CD14-positive monocyte (primary cell): Measurements from ENCODE around the gene TOP3A. TPM values are rescaled to one million over a fixed set of nuclear protein-coding genes. Genes with fewer than 3 reads are reported as not detected.

Experiments
- DNase-seq, 3 donors: peaks; one replicate each; pipeline ENCODE4 v3.0.0-alpha.2; 2011 to 2022
- H2AFZ ChIP-seq: 2 replicates; pipeline ENCODE4 v1.6.0; 2012; ENCODE audit warnings: mild to moderate bottlenecking, low read depth, low read length, inconsistent platforms; ENCODE audit not compliant: insufficient read depth, poor library complexity, severe bottlenecking
- H3K27ac ChIP-seq, 2 donors: 1 replicate in 1 of 2; 2 replicates in 1 of 2; pipeline ENCODE4 v1.5.1; 2012 to 2013; ENCODE audit warnings: low read length in 2 of 2, control low read depth in 1 of 2, inconsistent platforms in 1 of 2, low read depth in 1 of 2, mild to moderate bottlenecking in 1 of 2
- H3K27me3 ChIP-seq, 2 donors: one replicate each; pipeline versions ENCODE4 v1.6.0 to v1.6.1; 2011 to 2013; ENCODE audit warnings: low read length in 2 of 2; ENCODE audit not compliant: control insufficient read depth in 2 of 2, insufficient read depth in 2 of 2
- H3K36me3 ChIP-seq, 2 donors: replicated peaks in 1 of 2; 1 replicate in 1 of 2; 2 replicates in 1 of 2; pipeline versions ENCODE4 v1.5.1 to v1.6.1; 2012 to 2013; ENCODE audit warnings: low read length in 2 of 2, control low read depth in 1 of 2, inconsistent platforms in 1 of 2, mild to moderate bottlenecking in 1 of 2; ENCODE audit not compliant: insufficient read depth in 2 of 2, control insufficient read depth in 1 of 2
- H3K4me1 ChIP-seq, 2 donors: 1 replicate in 1 of 2; 2 replicates in 1 of 2; pipeline versions ENCODE4 v1.5.1 to v1.6.1; 2012 to 2013; ENCODE audit warnings: low read length in 2 of 2, control low read depth in 1 of 2, inconsistent platforms in 1 of 2, mild to moderate bottlenecking in 1 of 2, moderate library complexity in 1 of 2; ENCODE audit not compliant: insufficient read depth in 2 of 2, control insufficient read depth in 1 of 2
- H3K4me2 ChIP-seq: replicated peaks from 2 replicates; pipeline ENCODE3; 2012; ENCODE audit warnings: low read length, moderate library complexity, mild to moderate bottlenecking; ENCODE audit not compliant: poor library complexity, severe bottlenecking; ENCODE audit errors: extremely low read depth
- H3K4me3 ChIP-seq, 3 experiments: fragments of 200-600 bp in 1 of 3; sonication (generic) in 1 of 3; replicated peaks in 1 of 3; 1 replicate in 2 of 3; 2 replicates in 1 of 3; pipeline ENCODE4 v1.5.1; 2011 to 2013; ENCODE audit warnings: low read length in 3 of 3, mild to moderate bottlenecking in 3 of 3, control low read depth in 2 of 3, low read depth in 2 of 3, inconsistent platforms in 1 of 3, moderate library complexity in 1 of 3
- H3K79me2 ChIP-seq: 2 replicates; pipeline ENCODE4 v1.6.0; 2012; ENCODE audit warnings: mild to moderate bottlenecking, control low read depth, inconsistent platforms, low read length, moderate library complexity; ENCODE audit not compliant: insufficient read depth
- H3K9ac ChIP-seq: 2 replicates; pipeline ENCODE4 v1.6.0; 2017; ENCODE audit warnings: low read length, mild to moderate bottlenecking; ENCODE audit not compliant: insufficient read depth, poor library complexity, severe bottlenecking
- H3K9me3 ChIP-seq, 2 donors: replicated peaks in 1 of 2; 1 replicate in 1 of 2; 2 replicates in 1 of 2; pipeline versions ENCODE4 v1.5.1 to v1.6.1; 2012 to 2013; ENCODE audit warnings: low read length in 2 of 2, control low read depth in 1 of 2; ENCODE audit not compliant: control insufficient read depth in 1 of 2, insufficient read depth in 1 of 2
- H4K20me1 ChIP-seq: 2 replicates; pipeline ENCODE4 v1.6.0; 2012; ENCODE audit warnings: mild to moderate bottlenecking, low read length, control low read depth, moderate library complexity; ENCODE audit not compliant: insufficient read depth
- H3K27ac Mint-ChIP-seq, 7 donors: one replicate each; pipeline ENCODE4 v1.8.0; 2020; ENCODE audit warnings: mild to moderate bottlenecking in 7 of 7, mixed read lengths in 7 of 7, moderate library complexity in 6 of 7, inconsistent platforms in 2 of 7
- H3K27me3 Mint-ChIP-seq, 3 donors: one replicate each; pipeline ENCODE4 v1.8.0; 2021 to 2022; ENCODE audit warnings: low read depth in 3 of 3, mild to moderate bottlenecking in 3 of 3, mixed read lengths in 3 of 3, moderate library complexity in 3 of 3, inconsistent platforms in 1 of 3
- H3K36me3 Mint-ChIP-seq, 2 donors: one replicate each; pipeline ENCODE4 v1.8.0; 2020; ENCODE audit warnings: mixed read lengths in 2 of 2, inconsistent platforms in 1 of 2, mild to moderate bottlenecking in 1 of 2
- H3K4me1 Mint-ChIP-seq: one replicate; pipeline ENCODE4 v1.8.0; 2020; ENCODE audit warnings: mild to moderate bottlenecking, mixed read lengths
- H3K4me3 Mint-ChIP-seq, 2 donors: one replicate each; pipeline ENCODE4 v1.8.0; 2020; ENCODE audit warnings: mild to moderate bottlenecking in 2 of 2, mixed read lengths in 2 of 2, moderate library complexity in 1 of 2
- H3K9me3 Mint-ChIP-seq, 7 donors: one replicate each; pipeline ENCODE4 v1.8.0; 2020 to 2022; ENCODE audit warnings: mixed read lengths in 7 of 7, mild to moderate bottlenecking in 6 of 7, moderate library complexity in 6 of 7, inconsistent platforms in 2 of 7
- WGBS: methylation state at CpG from one replicate; pipeline ENCODE4 v1.1.5; 2013; ENCODE audit warnings: missing lambda C conversion rate; ENCODE audit not compliant: insufficient coverage; 5-methylcytosine and 5-hydroxymethylcytosine counted together
- intact Hi-C, 2 donors: fragments of 100-400 bp; cut with micrococcal nuclease; formaldehyde crosslinking; loops; one replicate each; pipeline versions ENCODE4 v1.15.0 to v1.15.1; 2023
- polyA plus RNA-seq, 3 donors: library from polyadenylated mRNA; depleted of rRNA in 1 of 3; unstranded in 2 of 3; stranded (reverse) in 1 of 3; fragments of 300-500 nt in 2 of 3; fragments of >200 nt in 1 of 3; fragmentation: Illumina TruSeq in 2 of 3; gene quantifications; 1 replicate in 2 of 3; 2 replicates in 1 of 3; pipeline ENCODE4 v1.2.3, GENCODE V29; 2012 to 2021
- TF ChIP-seq, protein P1 (sequence below): fragments of 200-600 bp; IDR thresholded peaks from one replicate; pipeline ENCODE4 v1.8.0; 2022; ENCODE audit warnings: antibody characterized with exemption, mild to moderate bottlenecking

The TOP3A gene
- polyA plus RNA-seq, 3 donors, result 15.2 to 25.6 (median 22.3) TPM

DNA sequence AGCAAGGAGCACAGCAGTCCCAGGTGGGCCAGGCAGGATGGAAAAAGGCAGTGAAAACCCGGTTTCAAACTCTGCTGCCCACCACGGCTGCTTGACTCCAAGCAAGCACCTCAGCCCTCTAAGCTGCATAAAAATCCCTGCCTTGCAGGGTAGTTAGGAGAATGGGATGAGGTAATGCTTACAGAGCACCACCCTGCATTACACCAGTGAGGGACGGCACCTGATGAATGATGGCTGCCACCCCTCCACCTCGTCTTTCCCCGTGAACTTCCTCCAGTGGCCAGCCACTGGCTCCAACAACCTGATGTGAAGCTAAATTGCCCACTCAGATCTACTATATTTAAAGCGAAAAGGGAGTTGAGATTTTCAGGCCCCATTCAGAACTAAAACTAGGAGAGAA lies 33.0 kb downstream of the TOP3A start:
- TF ChIP-seq, protein P1, sequence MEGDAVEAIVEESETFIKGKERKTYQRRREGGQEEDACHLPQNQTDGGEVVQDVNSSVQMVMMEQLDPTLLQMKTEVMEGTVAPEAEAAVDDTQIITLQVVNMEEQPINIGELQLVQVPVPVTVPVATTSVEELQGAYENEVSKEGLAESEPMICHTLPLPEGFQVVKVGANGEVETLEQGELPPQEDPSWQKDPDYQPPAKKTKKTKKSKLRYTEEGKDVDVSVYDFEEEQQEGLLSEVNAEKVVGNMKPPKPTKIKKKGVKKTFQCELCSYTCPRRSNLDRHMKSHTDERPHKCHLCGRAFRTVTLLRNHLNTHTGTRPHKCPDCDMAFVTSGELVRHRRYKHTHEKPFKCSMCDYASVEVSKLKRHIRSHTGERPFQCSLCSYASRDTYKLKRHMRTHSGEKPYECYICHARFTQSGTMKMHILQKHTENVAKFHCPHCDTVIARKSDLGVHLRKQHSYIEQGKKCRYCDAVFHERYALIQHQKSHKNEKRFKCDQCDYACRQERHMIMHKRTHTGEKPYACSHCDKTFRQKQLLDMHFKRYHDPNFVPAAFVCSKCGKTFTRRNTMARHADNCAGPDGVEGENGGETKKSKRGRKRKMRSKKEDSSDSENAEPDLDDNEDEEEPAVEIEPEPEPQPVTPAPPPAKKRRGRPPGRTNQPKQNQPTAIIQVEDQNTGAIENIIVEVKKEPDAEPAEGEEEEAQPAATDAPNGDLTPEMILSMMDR, result no peak
- no peak for DNase-seq
- H3K4me1 Mint-ChIP-seq, result no peaks in the 10 kb centered on the region
- intact Hi-C loops, result no loop called here
- Histone ChIP-seq H3K4me2 (no peak overlapping the region), H3K4me1 (no peaks in the 10 kb centered on the region), H3K79me2 (no peaks in the 10 kb centered on the region), H2AFZ (no peak overlapping the region), H3K9me3 (no peaks in the 10 kb centered on the region), H4K20me1 (peaks cover 7% of the 10 kb centered on the region), H3K36me3 (peaks cover 86 to 98% of the 10 kb centered on the region in 2 donors), H3K27ac (no peak overlapping the region), H3K27me3 (no peaks in the 10 kb centered on the region), H3K4me3 (no peak overlapping the region), H3K9ac (no peak overlapping the region)
- WGBS, result 87% methylated on average over 3 of the region's 6 CpGs
- peaks cover 0 to 1% (median 0%) of the 10 kb centered on the region in 3 donors for H3K27me3 Mint-ChIP-seq
- peak overlapping the region in 1 of 7 donors; percentile 45 for H3K27ac Mint-ChIP-seq
- H3K36me3 Mint-ChIP-seq, result peaks cover 77 to 99% of the 10 kb centered on the region in 2 donors
- H3K9me3 Mint-ChIP-seq, result no peaks in the 10 kb centered on the region
- H3K4me3 Mint-ChIP-seq, result no peak overlapping the region

DNA sequence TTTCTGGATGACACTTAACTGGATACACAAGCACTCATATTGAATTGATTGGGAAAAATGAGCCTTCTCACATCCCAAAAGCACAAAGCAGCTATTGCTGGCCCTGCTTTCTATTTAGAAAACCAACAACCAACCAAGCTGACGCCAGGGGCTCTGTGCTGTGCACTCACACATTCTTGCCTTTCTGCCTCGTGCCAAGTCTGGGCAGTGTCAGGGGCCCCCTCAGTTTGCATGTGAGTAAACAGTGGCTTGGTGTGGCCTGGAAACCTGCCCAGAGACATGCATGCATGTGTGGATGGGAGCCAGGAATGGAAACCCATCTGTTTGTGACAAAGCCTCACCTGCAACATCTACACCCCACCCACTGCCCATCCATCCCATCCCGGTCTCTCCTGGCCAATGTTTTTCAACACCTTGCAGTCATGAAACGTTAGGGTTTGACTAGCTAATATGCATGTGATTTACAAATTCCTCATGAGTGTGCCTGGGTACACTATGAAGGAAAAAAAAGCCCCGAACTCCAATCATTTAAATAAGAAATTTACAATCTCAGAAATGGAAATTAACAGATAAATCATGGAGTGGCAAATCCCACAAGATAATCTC lies 33.9 kb downstream of the TOP3A start:
- H3K27ac ChIP-seq, result no peak overlapping the region
- H3K9ac ChIP-seq, result no peak overlapping the region
- H3K36me3 ChIP-seq, result peaks cover 90 to 99% of the 10 kb centered on the region in 2 donors
- peaks cover 7% of the 10 kb centered on the region for H4K20me1 ChIP-seq
- 100% methylated on average over 1 of the region's 5 CpGs for WGBS
- Mint-ChIP-seq H3K4me3 (no peak overlapping the region), H3K27me3 (peaks cover 0 to 1% (median 0%) of the 10 kb centered on the region in 3 donors), H3K27ac (no peak overlapping the region), H3K9me3 (no peaks in the 10 kb centered on the region), H3K36me3 (peaks cover 81 to 99% of the 10 kb centered on the region in 2 donors), H3K4me1 (no peaks in the 10 kb centered on the region)
- H3K4me2 ChIP-seq, result no peak overlapping the region
- H3K4me1 ChIP-seq, result no peaks in the 10 kb centered on the region
- intact Hi-C loops, result no loop called here
- no peaks in the 10 kb centered on the region for H3K79me2 ChIP-seq
- TF ChIP-seq, protein P1, result no peak
- H3K9me3 ChIP-seq, result no peaks in the 10 kb centered on the region
- H3K4me3 ChIP-seq, result no peak overlapping the region
- no peaks in the 10 kb centered on the region for H3K27me3 ChIP-seq
- no peak for DNase-seq
- H2AFZ ChIP-seq, result no peak overlapping the region
